Activated effector memory CD4-positive, alpha-beta T cell treated with Interleukin-2 at 50 U/mL for 16 hours (primary cell): ENCODE data around the gene TULP3.
A peak's percentile ranks its signal among the peaks of the same experiment; 100 is the strongest.

Source experiments
- DNase-seq: peaks from one replicate; pipeline ENCODE4 v3.0.0-alpha.2; 2020

TULP3 gene

DNA sequence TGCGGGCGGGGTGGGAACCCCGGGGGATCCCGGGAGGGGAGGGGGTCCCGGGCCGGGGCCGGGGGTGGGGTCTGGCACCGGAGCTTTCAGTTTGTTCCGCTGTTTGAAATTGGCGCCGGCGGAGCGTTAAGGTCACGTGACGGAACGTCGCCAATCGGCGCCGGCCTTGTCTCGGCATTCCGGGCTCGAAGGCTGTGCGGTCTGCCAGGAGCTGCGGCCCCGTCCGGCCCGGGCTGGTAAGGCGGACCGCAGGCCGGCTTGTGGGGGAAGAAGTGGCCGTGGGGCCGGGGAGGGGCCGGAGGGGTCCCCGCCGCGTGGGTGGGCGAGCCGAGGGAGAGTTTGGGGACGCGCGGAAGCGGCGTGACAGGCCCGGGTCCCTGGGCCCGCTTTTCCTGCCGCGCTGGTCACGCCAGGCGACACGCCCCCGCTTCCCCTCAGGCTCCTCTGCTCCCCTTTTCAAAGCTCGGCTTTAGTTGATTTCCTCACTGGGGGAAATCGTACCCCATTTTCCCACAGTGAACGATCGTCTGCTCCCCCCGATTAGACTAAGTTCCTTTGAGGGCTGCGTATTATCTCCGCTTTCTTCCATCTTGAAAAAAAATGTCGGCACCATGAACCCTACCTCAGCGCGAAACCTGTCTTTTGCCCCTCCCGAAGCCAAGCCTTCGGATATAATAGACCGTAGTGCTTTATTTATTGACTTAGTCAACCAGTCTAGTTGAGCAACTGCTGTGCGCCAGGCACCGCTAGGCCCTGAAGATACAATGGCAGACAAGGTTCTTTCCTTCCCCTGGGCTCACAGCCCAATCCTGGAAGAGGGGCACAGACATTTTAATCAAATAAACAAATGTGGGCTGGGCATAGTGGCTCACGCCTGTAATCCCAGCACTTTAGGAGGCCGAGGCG lies 13.4 kb upstream of the TULP3 start, which contains the start of the genes FOXM1 and RHNO1:
TSS of gene FOXM1 (minus strand) at position 128 of the 906 bp plus-strand sequence. CDS start 2,696 bp downstream, outside the sequence.
TSS of gene RHNO1 (plus strand) at position 177 of the 906 bp plus-strand sequence. CDS start 8,144 bp downstream, outside the sequence.
- peak; percentile 84 for DNase-seq

- DNase-seq = no peak
Observed at GRCh38 chr12:2877953-2878732, 12.5 kb upstream of the TULP3 start.

DNA sequence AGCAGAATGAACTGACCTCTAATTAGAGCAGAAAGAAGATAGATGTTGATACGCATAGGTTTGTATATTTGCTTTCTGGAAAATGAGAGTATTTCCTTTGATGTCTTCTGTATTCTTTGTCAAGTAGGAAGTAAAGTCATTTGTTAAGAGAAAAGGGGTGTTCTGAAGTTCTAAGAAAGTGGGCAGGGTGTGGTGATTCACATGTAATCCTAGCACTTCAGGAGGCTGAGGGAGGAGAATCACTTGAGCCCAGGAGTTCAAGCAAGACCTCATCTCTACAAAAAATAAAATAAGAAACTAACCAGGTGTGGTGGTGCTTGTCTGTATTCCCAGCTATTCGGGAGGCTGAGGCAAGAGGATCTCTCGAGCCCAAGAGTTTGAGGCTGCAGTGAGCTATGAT lies 10.8 kb upstream of the TULP3 start:
- no peak for DNase-seq

- DNase-seq = no peak
Observed at GRCh38 chr12:2884810-2885209, 5.9 kb upstream of the TULP3 start.

GRCh38 chr12:2886768-2887450 lies 3.8 kb upstream of the TULP3 start:
- no peak for DNase-seq

GRCh38 chr12:2890001-2890387 lies 697 bp upstream of the TULP3 start:
- DNase-seq = no peak

GRCh38 chr12:2891240-2892053 lies 756 bp downstream of the TULP3 start:
- DNase-seq = no peak

DNA sequence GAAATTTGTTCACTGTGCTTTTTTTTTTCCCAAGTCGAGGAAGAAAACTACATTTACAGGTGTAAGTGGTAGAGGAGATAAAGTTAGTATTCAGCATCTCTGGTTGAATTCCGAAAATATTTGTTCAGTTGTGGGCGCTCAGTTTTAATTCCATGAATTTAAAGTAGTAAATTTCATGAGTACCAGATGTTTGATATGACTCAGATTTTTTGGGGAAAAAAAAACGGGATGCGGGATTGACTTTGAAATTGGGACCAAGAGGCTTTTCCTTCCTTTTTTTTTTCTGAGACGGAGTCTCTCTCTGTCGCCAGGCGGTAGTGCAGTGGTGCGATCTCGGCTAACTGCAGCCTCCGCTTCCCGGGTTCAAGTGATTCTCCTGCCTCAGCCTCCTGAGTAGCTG lies 1.6 kb downstream of the TULP3 start:
- no peak for DNase-seq

- no peak for DNase-seq
Observed at GRCh38 chr12:2893007-2893406, 2.3 kb downstream of the TULP3 start.

DNA sequence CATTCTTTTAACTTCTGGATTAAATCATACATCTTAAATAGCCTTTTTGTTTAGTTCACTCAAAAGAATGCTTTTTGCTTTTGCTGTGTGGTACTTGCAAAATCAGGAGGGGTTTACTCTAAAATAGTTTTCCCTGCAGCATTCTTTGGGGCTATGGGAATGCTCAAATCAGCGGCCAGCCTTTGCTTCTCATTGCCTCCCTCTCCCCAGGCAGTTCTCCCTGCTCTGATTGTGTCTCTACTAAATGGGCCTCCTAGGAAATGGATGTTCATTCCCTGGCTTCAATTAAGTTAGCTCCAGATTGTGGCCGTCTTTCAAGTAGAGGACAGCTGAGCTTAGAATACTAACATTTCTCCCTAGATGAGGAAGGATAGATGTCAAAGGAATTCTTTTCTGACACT lies 4.4 kb downstream of the TULP3 start:
- DNase-seq = no peak

GRCh38 chr12:2895511-2895910 lies 4.8 kb downstream of the TULP3 start:
- DNase-seq = no peak

- DNase-seq = no peak
Observed at GRCh38 chr12:2897418-2897817, 6.7 kb downstream of the TULP3 start.

GRCh38 chr12:2900642-2901041 lies 10.0 kb downstream of the TULP3 start:
- DNase-seq = no peak

GRCh38 chr12:2902272-2902880 lies 11.7 kb downstream of the TULP3 start:
- no peak for DNase-seq

DNA sequence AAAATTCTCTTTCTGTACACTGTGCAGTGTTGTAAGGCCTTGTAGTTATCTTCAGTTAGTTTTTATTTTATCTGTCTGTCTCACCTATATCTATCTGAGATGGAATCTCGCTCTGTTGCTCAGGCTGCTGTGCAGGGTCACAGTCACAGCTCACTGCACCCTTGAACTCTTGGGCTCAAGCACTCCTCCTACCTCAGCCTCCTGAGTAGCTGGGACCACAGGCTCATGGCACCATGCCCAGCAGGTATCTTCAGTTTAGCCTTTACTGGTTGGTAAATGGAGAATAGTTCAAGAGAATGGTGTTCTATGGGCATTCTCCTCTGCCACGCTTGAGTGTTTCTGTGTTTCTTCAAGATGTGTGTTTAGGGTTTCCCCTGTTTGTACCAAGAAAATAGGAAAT lies 13.6 kb downstream of the TULP3 start:
- no peak for DNase-seq

DNA sequence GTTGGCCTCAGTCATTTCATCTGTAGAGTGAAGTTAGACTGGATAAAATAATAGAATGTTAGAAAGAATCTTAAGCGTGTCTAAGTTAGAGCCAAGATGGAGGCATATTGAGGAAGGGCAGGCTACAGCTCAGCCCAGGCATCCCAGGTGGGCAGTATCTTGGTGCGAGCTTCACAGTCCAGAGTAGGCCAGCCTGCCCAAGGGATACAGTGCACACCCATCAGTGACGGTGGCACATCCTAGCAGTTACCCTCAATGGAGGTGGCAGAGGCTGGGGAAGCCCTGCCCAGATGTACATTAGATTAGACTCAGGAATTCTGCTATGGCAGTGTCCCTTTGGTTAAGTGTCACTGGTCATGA lies 21.5 kb downstream of the TULP3 start:
- DNase-seq = no peak

DNA sequence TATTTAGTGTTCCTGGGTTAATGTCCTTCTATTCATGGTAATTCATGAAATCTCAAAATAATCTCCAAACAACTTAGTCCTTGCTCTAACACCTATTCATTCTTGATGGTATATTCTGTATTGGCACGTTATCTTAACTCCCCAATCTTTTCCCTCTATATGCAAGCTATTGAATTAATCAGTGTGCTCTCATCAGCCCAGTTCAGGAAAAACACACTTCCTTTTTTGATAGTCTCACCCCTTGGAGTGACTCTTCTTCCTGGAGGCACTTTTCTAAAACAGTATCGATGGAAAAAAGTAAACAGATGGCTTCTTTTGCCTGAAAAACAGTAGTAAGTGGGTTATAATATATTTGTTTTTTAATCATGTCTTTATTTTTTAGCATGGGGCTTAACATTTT lies 28.6 kb downstream of the TULP3 start:
- no peak for DNase-seq

DNA sequence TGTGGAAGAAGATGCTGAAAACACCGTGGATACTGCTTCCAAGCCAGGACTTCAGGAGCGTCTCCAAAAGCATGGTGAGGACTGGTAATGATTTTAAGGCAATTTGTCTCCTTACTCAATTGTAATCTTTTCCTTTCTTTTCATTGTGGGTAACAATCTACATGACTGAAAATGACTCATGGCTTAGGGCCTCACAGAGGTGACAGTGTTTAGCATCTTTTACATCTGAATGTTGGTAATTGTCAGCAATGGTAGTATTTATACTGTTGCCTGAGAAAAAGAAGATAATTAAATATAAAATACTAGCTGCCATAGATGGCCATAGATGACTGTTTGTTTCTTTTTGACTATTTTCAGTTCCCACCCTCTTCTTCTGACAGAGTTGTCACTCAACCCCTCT lies 31.6 kb downstream of the TULP3 start:
- DNase-seq = no peak

- DNase-seq = no peak
Observed at GRCh38 chr12:2923057-2923456, 32.4 kb downstream of the TULP3 start.

- DNase-seq = no peak
Observed at GRCh38 chr12:2924019-2924418, 33.3 kb downstream of the TULP3 start.

- no peak for DNase-seq
Observed at GRCh38 chr12:2925322-2925995, 34.8 kb downstream of the TULP3 start.
